A673 (cell line): Measurements from ENCODE around the gene GRIK3.

Experiments used
- EZH2 ChIP-seq: fragments of 200-600 bp; sonication (generic); IDR thresholded peaks from 2 replicates; pipeline ENCODE4 v1.6.1; 2017; ENCODE audit warnings: borderline replicate concordance, low read depth, mild to moderate bottlenecking, mixed read lengths, antibody characterized with exemption, low read length; ENCODE audit not compliant: poor library complexity, severe bottlenecking
- TF ChIP-seq, protein P1 (sequence below): fragments of 300-800, 200-600 bp; sonication (generic); conservative IDR thresholded peaks from 2 replicates; pipeline ENCODE4 v1.5.1; 2017; ENCODE audit warnings: low read depth, mild to moderate bottlenecking, antibody characterized with exemption, low read length, moderate library complexity, mixed read lengths

DNA sequence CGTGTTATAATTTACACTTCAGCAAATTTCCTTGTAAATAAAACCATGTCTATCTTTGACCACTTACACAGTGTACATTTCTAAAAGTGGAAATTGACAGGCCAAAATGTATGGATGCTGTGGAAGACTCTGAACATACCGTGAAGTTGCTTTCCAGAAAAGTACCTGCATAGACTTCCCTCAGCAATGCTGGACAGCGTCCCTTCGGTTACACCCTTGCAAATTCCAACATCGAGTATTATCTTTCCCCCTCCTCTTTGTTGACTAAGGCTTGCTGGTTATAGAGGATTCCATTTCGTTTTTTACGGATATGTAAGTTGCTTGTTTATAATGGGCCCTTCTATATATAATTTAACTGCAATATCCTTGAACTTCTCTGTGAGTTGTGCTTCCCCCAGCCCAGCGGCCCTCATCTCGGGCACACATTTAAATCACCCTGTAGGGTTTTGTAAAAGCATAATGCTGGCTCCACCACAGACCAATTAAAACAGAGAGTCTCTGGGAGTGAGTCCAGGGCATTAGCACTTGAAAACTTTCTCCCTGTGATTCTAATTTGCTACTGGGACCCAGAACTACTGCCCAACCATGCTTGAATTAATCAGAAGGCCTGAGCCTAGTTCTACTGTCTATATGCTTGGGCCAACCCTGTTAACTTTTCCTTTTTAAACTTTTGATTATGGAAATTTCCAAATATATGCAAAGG lies 230.3 kb downstream of the GRIK3 start:
- TF ChIP-seq, protein P1, sequence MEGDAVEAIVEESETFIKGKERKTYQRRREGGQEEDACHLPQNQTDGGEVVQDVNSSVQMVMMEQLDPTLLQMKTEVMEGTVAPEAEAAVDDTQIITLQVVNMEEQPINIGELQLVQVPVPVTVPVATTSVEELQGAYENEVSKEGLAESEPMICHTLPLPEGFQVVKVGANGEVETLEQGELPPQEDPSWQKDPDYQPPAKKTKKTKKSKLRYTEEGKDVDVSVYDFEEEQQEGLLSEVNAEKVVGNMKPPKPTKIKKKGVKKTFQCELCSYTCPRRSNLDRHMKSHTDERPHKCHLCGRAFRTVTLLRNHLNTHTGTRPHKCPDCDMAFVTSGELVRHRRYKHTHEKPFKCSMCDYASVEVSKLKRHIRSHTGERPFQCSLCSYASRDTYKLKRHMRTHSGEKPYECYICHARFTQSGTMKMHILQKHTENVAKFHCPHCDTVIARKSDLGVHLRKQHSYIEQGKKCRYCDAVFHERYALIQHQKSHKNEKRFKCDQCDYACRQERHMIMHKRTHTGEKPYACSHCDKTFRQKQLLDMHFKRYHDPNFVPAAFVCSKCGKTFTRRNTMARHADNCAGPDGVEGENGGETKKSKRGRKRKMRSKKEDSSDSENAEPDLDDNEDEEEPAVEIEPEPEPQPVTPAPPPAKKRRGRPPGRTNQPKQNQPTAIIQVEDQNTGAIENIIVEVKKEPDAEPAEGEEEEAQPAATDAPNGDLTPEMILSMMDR, result no peak
- no peak for TF ChIP-seq EZH2
